Central memory CD8-positive, alpha-beta T cell (primary cell): ENCODE results near the gene GATA5.

Experiments
- ATAC-seq: fragments of 150-1000 bp; cut with Tn5 transposase; replicated peaks from 2 replicates; pipeline ENCODE4 v1.10.0; 2022; ENCODE audit warnings: mild to moderate bottlenecking, moderate FRiP score, moderate number of reproducible peaks; ENCODE audit not compliant: poor library complexity, severe bottlenecking; ENCODE audit errors: extremely low read depth
- DNase-seq, 2 donors: peaks; one replicate each; pipeline ENCODE4 v3.0.0; 2021; ENCODE audit warnings: low spot score in 2 of 2
- H3K27ac Mint-ChIP-seq: one replicate; pipeline ENCODE4 v1.8.0; 2022; ENCODE audit warnings: low read depth, mild to moderate bottlenecking, moderate library complexity, mixed read lengths
- H3K27me3 Mint-ChIP-seq: one replicate; pipeline ENCODE4 v1.8.0; 2022; ENCODE audit warnings: mixed read lengths
- H3K36me3 Mint-ChIP-seq: one replicate; pipeline ENCODE4 v1.8.0; 2022; ENCODE audit warnings: mild to moderate bottlenecking, moderate library complexity, mixed read lengths; ENCODE audit not compliant: insufficient read depth
- H3K4me1 Mint-ChIP-seq: one replicate; pipeline ENCODE4 v1.8.0; 2022; ENCODE audit warnings: mixed read lengths
- H3K4me3 Mint-ChIP-seq: one replicate; pipeline ENCODE4 v1.8.0; 2022; ENCODE audit warnings: mild to moderate bottlenecking, moderate library complexity, mixed read lengths
- H3K9me3 Mint-ChIP-seq: one replicate; pipeline ENCODE4 v1.8.0; 2022; ENCODE audit warnings: mixed read lengths

The GATA5 gene

GRCh38 chr20:62511915-62512610 is 36.3 kb upstream of the GATA5 start:
- DNase-seq, result no peak
- Mint-ChIP-seq H3K4me3 (no peak overlapping the region), H3K27ac (no peak overlapping the region), H3K36me3 (no peaks in the 10 kb centered on the region), H3K4me1 (no peaks in the 10 kb centered on the region), H3K27me3 (peaks cover 29% of the 10 kb centered on the region), H3K9me3 (no peaks in the 10 kb centered on the region)
- no peak for ATAC-seq

- H3K4me3 Mint-ChIP-seq, result no peak overlapping the region
- ATAC-seq, result no peak
- no peaks in the 10 kb centered on the region for H3K36me3 Mint-ChIP-seq
- H3K9me3 Mint-ChIP-seq, result no peaks in the 10 kb centered on the region
- DNase-seq, result no peak
- H3K27me3 Mint-ChIP-seq, result peaks cover 22% of the 10 kb centered on the region
- H3K4me1 Mint-ChIP-seq, result no peaks in the 10 kb centered on the region
- no peak overlapping the region for H3K27ac Mint-ChIP-seq
Observed at GRCh38 chr20:62511300-62511914, 35.6 kb upstream of the GATA5 start.

- DNase-seq, result no peak
- Mint-ChIP-seq H3K9me3 (no peaks in the 10 kb centered on the region), H3K4me3 (no peak overlapping the region), H3K4me1 (no peaks in the 10 kb centered on the region), H3K27ac (no peak overlapping the region), H3K36me3 (no peaks in the 10 kb centered on the region), H3K27me3 (peaks cover 5% of the 10 kb centered on the region)
- no peak for ATAC-seq
Observed at GRCh38 chr20:62508641-62509051, 32.9 kb upstream of the GATA5 start.

GRCh38 chr20:62507991-62508640 is 32.3 kb upstream of the GATA5 start:
- Mint-ChIP-seq H3K4me3 (no peak overlapping the region), H3K4me1 (no peaks in the 10 kb centered on the region)
- ATAC-seq, result no peak

GRCh38 chr20:62507323-62507722 is 31.5 kb upstream of the GATA5 start:
- Mint-ChIP-seq H3K4me1 (no peaks in the 10 kb centered on the region), H3K27ac (no peak overlapping the region), H3K36me3 (no peaks in the 10 kb centered on the region), H3K4me3 (no peak overlapping the region), H3K9me3 (no peaks in the 10 kb centered on the region), H3K27me3 (no peaks in the 10 kb centered on the region)
- DNase-seq (no peak), ATAC-seq (no peak)

More at GRCh38 chr20:62507991-62508640, 32.3 kb upstream of the GATA5 start:
- no peaks in the 10 kb centered on the region for H3K36me3 Mint-ChIP-seq
- no peak for DNase-seq
- no peaks in the 10 kb centered on the region for H3K9me3 Mint-ChIP-seq
- H3K27me3 Mint-ChIP-seq, result no peaks in the 10 kb centered on the region
- no peak overlapping the region for H3K27ac Mint-ChIP-seq

GRCh38 chr20:62506791-62507190 is 31.0 kb upstream of the GATA5 start:
- no peaks in the 10 kb centered on the region for H3K4me1 Mint-ChIP-seq
- no peak for DNase-seq
- H3K27ac Mint-ChIP-seq, result no peak overlapping the region
- no peaks in the 10 kb centered on the region for H3K9me3 Mint-ChIP-seq
- H3K4me3 Mint-ChIP-seq, result no peak overlapping the region
- H3K27me3 Mint-ChIP-seq, result no peaks in the 10 kb centered on the region
- no peak for ATAC-seq
- no peaks in the 10 kb centered on the region for H3K36me3 Mint-ChIP-seq

- H3K27ac Mint-ChIP-seq, result no peak overlapping the region
- ATAC-seq (no peak), DNase-seq (no peak)
- no peak overlapping the region for H3K4me3 Mint-ChIP-seq
- H3K36me3 Mint-ChIP-seq, result no peaks in the 10 kb centered on the region
- H3K27me3 Mint-ChIP-seq, result no peaks in the 10 kb centered on the region
- H3K4me1 Mint-ChIP-seq, result no peaks in the 10 kb centered on the region
- H3K9me3 Mint-ChIP-seq, result no peaks in the 10 kb centered on the region
Observed at GRCh38 chr20:62506087-62506486, 30.3 kb upstream of the GATA5 start.

- Mint-ChIP-seq H3K9me3 (no peaks in the 10 kb centered on the region), H3K36me3 (no peaks in the 10 kb centered on the region), H3K4me1 (peaks cover 3% of the 10 kb centered on the region), H3K27me3 (no peaks in the 10 kb centered on the region), H3K4me3 (no peak overlapping the region), H3K27ac (no peak overlapping the region)
- DNase-seq (no peak), ATAC-seq (no peak)
Observed at GRCh38 chr20:62505337-62506045, 29.7 kb upstream of the GATA5 start.

- peaks cover 7% of the 10 kb centered on the region for H3K4me1 Mint-ChIP-seq
- no peaks in the 10 kb centered on the region for H3K27me3 Mint-ChIP-seq
- H3K9me3 Mint-ChIP-seq, result no peaks in the 10 kb centered on the region
- no peak overlapping the region for H3K27ac Mint-ChIP-seq
- H3K4me3 Mint-ChIP-seq, result no peak overlapping the region
- DNase-seq, result no peak
- ATAC-seq, result no peak
- H3K36me3 Mint-ChIP-seq, result no peaks in the 10 kb centered on the region
Observed at GRCh38 chr20:62504323-62504722, 28.5 kb upstream of the GATA5 start.

GRCh38 chr20:62503401-62504178 is 27.8 kb upstream of the GATA5 start:
- no peaks in the 10 kb centered on the region for H3K9me3 Mint-ChIP-seq

GRCh38 chr20:62502496-62503095 is 26.8 kb upstream of the GATA5 start:
- H3K27ac Mint-ChIP-seq, result no peak overlapping the region
- peaks cover 7% of the 10 kb centered on the region for H3K4me1 Mint-ChIP-seq
- H3K4me3 Mint-ChIP-seq, result no peak overlapping the region
- ATAC-seq, result no peak
- H3K36me3 Mint-ChIP-seq, result no peaks in the 10 kb centered on the region
- no peaks in the 10 kb centered on the region for H3K27me3 Mint-ChIP-seq
- no peaks in the 10 kb centered on the region for H3K9me3 Mint-ChIP-seq
- DNase-seq, result no peak

More at GRCh38 chr20:62503401-62504178, 27.8 kb upstream of the GATA5 start:
- no peak for DNase-seq
- H3K27ac Mint-ChIP-seq, result no peak overlapping the region
- H3K36me3 Mint-ChIP-seq, result no peaks in the 10 kb centered on the region
- H3K27me3 Mint-ChIP-seq, result no peaks in the 10 kb centered on the region
- H3K4me3 Mint-ChIP-seq, result no peak overlapping the region
- H3K4me1 Mint-ChIP-seq, result peaks cover 7% of the 10 kb centered on the region
- ATAC-seq, result no peak
